Right atrium auricular region (tissue), 2 donors: Measurements from ENCODE around the gene RAPGEF6. TPM values are rescaled to one million over a fixed set of nuclear protein-coding genes. Genes with fewer than 3 reads are reported as not detected.

Experiments
- DNase-seq: peaks from one replicate; pipeline ENCODE4 v3.0.0-alpha.2; 2019; ENCODE audit warnings: low spot score
- H3K27ac ChIP-seq, 2 donors: fragments of 200-600 bp; sonication (generic); 1 replicate in 1 of 2; 2 replicates in 1 of 2; pipeline ENCODE4 v1.5.1; 2016 to 2019
- H3K27me3 ChIP-seq, 2 donors: fragments of 200-600 bp; sonication (generic); one replicate each; pipeline versions ENCODE4 v1.5.1 to v1.6.0; 2017 to 2019
- H3K36me3 ChIP-seq: fragments of 200-600 bp; sonication (generic); one replicate; pipeline ENCODE4 v1.5.1; 2016
- H3K4me1 ChIP-seq, 2 donors: fragments of 200-600 bp; sonication (generic); one replicate each; pipeline versions ENCODE4 v1.5.1 to v1.6.0; 2017 to 2019
- H3K4me3 ChIP-seq, 2 donors: fragments of 200-600 bp; sonication (generic); 1 replicate in 1 of 2; 2 replicates in 1 of 2; pipeline ENCODE4 v1.5.1; 2017 to 2019; ENCODE audit warnings: mild to moderate bottlenecking in 1 of 2, moderate library complexity in 1 of 2
- H3K9me3 ChIP-seq, 2 donors: fragments of 200-600 bp; sonication (generic); one replicate each; pipeline ENCODE4 v1.5.1; 2019
- total RNA-seq, 2 donors: library from RNA; depleted of rRNA; stranded (reverse); fragments of >200 nt; gene quantifications; one replicate each; pipeline ENCODE4 v1.1.0, GENCODE V29; 2016
- TF ChIP-seq, protein P1 (sequence below), 2 donors: fragments of 200-600 bp; sonication (generic); IDR thresholded peaks; one replicate each; pipeline ENCODE4 v1.5.1; 2019; ENCODE audit warnings: antibody characterized with exemption in 2 of 2

The RAPGEF6 gene
- total RNA-seq, 2 donors from 2014 or later, result 10.0 to 14.0 TPM

DNA sequence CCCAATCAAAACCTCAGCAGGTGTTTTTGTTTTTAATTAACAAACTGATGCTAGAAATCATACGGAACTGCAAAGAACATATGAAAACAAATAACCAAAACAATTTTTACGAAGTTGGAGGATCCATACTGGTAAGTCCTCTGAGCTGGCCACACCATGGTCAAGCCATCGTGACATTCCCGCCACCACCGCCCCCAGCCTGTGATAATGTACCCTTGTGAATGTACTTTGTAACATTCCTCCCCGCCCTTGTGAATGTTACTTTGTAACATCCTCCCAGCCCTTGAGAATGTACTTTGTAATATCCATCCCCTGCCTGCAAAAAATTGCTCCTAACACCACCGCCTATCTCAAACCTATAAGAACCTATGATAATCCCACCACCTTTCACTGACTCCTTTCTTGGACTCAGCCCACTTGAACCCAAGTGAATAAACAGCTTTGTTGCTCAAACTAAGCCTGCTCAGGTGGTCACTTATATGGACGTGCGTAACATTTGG lies 63.3 kb downstream of the RAPGEF6 start:
- H3K36me3 ChIP-seq, result no peaks in the 10 kb centered on the region
- no peaks in the 10 kb centered on the region for H3K4me1 ChIP-seq
- no peak overlapping the region for H3K27ac ChIP-seq
- no peaks in the 10 kb centered on the region for H3K9me3 ChIP-seq
- no peak overlapping the region for H3K4me3 ChIP-seq
- no peaks in the 10 kb centered on the region for H3K27me3 ChIP-seq
- DNase-seq, result no peak
- TF ChIP-seq, protein P1, sequence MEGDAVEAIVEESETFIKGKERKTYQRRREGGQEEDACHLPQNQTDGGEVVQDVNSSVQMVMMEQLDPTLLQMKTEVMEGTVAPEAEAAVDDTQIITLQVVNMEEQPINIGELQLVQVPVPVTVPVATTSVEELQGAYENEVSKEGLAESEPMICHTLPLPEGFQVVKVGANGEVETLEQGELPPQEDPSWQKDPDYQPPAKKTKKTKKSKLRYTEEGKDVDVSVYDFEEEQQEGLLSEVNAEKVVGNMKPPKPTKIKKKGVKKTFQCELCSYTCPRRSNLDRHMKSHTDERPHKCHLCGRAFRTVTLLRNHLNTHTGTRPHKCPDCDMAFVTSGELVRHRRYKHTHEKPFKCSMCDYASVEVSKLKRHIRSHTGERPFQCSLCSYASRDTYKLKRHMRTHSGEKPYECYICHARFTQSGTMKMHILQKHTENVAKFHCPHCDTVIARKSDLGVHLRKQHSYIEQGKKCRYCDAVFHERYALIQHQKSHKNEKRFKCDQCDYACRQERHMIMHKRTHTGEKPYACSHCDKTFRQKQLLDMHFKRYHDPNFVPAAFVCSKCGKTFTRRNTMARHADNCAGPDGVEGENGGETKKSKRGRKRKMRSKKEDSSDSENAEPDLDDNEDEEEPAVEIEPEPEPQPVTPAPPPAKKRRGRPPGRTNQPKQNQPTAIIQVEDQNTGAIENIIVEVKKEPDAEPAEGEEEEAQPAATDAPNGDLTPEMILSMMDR (IDR thresholded peaks at IDR 0.05), result no peak

DNA sequence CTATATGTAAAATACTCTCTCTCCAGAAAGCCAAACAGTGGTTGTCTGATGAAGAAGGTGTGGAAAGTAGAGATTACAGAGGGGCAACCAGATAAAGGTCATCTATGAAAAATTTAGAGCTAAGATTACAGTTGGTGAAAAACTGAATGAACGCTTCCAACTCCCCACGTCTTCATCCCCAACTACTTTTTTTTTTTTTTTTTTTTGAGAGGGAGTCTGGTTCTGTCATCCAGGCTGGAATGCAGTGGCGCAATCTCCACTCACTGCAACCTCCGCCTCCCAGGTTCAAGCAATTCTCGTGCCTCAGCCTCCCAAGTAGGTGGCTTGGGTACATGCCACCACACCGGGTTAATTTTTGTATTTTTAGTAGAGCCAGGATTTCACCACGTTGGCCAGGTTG lies 64.3 kb downstream of the RAPGEF6 start:
- TF ChIP-seq, protein P1 (IDR thresholded peaks at IDR 0.05), result no peak
- Histone ChIP-seq H3K4me3 (no peak overlapping the region), H3K4me1 (no peaks in the 10 kb centered on the region), H3K9me3 (no peaks in the 10 kb centered on the region), H3K36me3 (no peaks in the 10 kb centered on the region), H3K27me3 (no peaks in the 10 kb centered on the region), H3K27ac (no peak overlapping the region)
- DNase-seq, result no peak

DNA sequence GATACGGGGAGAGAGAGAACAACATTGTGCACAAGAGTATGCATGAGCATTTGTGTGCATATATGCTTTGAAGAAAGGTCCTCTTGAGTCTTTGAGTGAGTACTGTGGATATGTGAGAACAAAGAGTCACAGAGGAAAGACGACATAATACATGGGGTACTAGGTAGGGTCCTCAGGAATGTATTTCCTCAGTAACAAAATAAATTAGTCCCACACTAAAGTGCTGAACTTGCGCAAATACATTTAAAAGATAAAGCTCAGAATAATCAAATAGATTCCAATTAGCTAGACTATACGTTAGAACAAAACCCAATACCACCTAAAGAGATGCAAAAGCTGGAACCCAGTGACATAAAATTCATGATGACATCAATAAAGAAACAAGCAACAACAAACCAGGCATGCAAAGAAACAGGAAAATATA lies 70.8 kb downstream of the RAPGEF6 start:
- no peaks in the 10 kb centered on the region for H3K4me1 ChIP-seq
- no peaks in the 10 kb centered on the region for H3K36me3 ChIP-seq
- TF ChIP-seq, protein P1 (IDR thresholded peaks at IDR 0.05), result no peak
- H3K27ac ChIP-seq, result no peak overlapping the region
- H3K4me3 ChIP-seq, result no peak overlapping the region
- no peaks in the 10 kb centered on the region for H3K27me3 ChIP-seq
- no peaks in the 10 kb centered on the region for H3K9me3 ChIP-seq
- DNase-seq, result no peak

DNA sequence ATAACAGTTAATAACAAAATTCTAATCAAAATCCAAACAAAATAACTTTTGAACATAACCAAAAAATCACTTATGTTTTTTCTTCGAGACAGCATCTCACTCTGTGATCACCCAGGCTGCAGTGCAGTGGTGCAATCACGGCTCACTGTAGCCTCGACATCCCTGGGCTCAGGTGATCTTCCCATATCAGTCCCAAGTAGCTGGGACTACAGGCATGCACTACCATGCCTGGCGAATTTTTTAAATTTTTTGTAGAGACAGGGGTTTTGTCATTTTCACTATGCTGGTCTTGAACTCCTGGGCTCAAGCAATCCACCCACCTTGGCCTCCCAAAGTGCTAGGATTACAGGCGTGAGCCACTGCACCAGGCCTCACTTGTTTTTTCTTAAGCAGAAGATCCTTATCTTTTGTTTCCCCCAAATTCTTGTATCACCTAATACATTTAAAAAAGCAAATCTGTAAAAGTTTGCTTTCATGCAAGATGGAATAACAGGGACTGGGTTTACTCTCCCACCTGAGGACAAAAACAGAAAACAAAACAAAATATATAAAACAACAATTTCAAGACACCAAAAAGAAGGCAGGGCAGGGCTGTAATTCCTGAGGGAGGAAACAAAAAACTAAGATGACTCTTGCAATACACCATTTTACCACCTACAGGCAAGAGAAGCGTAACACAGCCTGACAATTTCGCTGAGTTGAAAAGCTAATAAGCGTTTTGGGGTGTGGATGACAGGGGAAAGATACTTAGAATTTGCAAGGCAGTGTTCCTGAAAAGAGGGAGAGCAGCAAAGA lies 71.4 kb downstream of the RAPGEF6 start:
- Histone ChIP-seq H3K4me1 (no peaks in the 10 kb centered on the region), H3K36me3 (no peaks in the 10 kb centered on the region), H3K27ac (no peak overlapping the region), H3K27me3 (no peaks in the 10 kb centered on the region), H3K9me3 (no peaks in the 10 kb centered on the region), H3K4me3 (no peak overlapping the region)
- TF ChIP-seq, protein P1 (IDR thresholded peaks at IDR 0.05), result no peak
- no peak for DNase-seq

DNA sequence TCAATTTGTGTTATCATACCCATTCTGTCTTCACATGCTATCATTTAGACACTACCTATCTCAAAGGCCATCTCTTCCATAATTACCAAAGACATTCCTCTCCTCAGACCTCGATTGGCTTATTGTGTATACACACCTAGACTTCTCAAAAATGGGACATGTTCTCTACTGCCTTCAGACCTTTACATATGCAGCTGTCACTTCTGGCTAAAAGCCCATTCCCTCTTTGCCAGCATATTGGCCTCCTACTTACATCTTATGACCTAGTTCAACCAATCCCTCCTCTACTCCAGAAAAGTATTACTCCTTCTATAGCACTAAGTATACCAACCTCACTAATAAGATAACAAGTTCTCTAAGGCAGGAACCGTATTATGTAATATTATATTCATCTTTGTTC lies 84.4 kb downstream of the RAPGEF6 start:
- Histone ChIP-seq H3K4me3 (no peak overlapping the region), H3K4me1 (no peaks in the 10 kb centered on the region), H3K9me3 (no peaks in the 10 kb centered on the region), H3K36me3 (no peaks in the 10 kb centered on the region), H3K27me3 (no peaks in the 10 kb centered on the region), H3K27ac (no peak overlapping the region)
- TF ChIP-seq, protein P1 (IDR thresholded peaks at IDR 0.05), result no peak
- no peak for DNase-seq
